GM12874 (cell line): ENCODE results near the gene MOCS1.

ENCODE experiments used
- TF ChIP-seq, protein P1 (sequence below): IDR thresholded peaks from 2 replicates; pipeline ENCODE4 v1.5.1; 2011; ENCODE audit warnings: low read depth, mild to moderate bottlenecking, control low read depth, low read length, moderate library complexity; ENCODE audit not compliant: insufficient read depth

The MOCS1 gene

DNA sequence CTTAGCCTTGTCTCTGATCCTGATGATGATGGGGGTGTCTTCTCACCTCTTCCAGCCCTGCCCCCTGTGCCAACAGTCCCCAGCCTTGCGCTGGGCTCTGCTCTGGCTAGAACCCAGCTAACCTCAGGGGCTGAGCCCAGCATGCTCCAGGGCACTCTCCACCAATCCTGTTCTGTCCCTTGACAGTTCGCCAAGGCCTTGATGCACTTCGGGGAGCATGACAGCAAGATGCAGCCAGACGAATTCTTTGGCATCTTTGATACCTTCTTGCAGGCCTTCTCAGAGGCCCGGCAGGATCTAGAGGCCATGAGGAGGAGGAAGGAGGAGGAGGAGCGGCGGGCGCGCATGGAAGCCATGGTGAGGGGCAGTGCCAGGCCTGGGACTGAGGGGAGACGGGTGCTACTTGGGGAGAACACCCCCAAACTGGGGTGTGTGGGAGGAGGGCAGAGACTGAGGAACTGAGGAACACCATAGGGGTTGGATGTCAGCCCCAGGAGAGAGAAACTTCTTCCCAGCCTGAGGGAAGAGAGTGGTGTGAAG, 33.1 kb downstream of the MOCS1 start:
- TF ChIP-seq, protein P1, sequence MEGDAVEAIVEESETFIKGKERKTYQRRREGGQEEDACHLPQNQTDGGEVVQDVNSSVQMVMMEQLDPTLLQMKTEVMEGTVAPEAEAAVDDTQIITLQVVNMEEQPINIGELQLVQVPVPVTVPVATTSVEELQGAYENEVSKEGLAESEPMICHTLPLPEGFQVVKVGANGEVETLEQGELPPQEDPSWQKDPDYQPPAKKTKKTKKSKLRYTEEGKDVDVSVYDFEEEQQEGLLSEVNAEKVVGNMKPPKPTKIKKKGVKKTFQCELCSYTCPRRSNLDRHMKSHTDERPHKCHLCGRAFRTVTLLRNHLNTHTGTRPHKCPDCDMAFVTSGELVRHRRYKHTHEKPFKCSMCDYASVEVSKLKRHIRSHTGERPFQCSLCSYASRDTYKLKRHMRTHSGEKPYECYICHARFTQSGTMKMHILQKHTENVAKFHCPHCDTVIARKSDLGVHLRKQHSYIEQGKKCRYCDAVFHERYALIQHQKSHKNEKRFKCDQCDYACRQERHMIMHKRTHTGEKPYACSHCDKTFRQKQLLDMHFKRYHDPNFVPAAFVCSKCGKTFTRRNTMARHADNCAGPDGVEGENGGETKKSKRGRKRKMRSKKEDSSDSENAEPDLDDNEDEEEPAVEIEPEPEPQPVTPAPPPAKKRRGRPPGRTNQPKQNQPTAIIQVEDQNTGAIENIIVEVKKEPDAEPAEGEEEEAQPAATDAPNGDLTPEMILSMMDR = no peak

DNA sequence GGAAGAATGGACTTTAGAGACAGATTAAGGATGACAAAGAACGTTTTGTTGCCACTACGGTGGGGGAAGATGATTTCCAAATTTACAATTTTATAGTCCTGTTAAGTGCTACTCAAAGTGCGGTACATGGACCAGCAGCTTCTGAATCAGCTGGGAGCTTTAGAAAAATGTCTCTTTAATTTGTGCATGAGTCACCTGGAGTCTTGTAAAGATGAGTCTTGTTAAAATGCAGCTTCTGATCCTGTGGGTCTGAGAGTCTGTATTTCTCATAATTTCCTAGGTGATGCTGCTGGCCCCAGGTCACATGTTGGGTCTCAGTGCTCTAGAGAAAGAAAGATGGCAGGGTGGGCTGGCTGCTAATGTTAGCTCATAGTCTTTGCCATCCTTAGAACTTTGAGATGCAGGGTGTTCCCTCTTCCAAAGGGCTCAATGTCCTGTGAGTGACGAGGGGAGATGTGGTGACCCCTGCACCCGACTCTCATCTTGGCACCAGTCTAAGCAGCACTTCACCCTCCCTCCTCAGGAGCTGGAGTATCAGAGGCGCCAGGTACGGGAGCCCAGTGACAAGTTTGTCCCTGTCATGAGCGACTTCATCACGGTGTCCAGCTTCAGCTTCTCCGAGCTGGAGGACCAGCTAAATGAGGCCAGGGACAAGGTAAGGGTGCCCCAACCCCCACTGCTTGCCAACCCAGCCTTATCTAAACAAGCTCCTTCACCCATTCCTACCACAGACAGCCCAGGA, 34.5 kb downstream of the MOCS1 start:
- TF ChIP-seq, protein P1 = no peak

DNA sequence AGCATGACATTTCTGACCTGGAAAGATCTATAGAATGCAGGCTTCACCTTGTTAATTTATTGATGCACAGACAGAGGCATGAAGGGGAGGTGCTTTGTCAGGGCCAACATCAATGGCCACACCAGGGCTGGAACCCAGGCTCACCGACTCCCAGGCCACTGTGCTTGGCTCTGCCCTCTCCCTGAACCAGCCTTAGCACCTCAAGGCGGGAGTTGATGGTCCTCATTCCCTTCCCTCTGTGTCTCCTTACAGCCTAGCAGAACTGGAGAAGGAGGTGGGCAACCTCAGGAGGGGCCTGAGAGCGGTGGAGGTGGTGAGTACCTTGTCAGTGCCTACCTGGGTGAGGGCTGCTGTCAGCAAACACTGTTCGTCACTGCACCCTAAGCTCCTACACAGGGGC, 35.6 kb downstream of the MOCS1 start:
- TF ChIP-seq, protein P1 = no peak

DNA sequence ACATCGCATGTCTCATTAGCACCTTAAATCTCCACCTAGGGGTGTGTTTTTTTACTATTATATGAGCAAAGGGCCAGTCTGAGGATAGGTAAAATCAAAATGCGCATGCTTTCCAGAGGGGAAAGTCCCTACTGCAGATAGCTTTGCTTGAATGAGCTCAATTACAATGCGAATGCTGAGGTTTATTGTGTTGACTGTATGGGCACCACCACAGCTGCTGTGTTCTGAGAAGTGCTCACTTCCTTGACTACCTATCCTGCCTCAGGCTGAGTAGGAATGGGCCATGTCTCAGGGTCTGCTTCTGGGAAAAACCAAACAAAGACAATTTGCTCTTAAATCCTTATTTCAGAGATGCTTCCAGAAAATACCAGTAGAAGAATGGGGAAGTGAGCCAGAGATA, 36.6 kb downstream of the MOCS1 start:
- TF ChIP-seq, protein P1 = no peak

DNA sequence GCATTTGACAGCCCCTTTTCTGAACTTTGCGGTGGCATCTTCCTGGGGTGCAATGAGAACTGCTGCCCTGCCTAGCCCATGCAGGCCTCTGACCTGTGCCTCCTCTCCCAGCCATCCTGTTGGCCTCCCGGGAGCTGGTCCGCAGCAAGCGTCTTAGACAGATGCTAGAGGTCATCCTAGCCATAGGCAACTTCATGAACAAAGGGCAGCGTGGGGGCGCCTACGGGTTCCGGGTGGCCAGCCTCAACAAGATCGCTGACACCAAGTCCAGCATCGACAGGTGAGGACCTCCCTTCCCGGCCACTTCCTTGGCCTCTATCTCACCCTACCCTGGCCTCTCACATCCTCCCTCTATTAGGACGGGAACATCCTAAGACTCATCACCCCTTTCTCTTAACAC, 37.6 kb downstream of the MOCS1 start:
- TF ChIP-seq, protein P1 = no peak

DNA sequence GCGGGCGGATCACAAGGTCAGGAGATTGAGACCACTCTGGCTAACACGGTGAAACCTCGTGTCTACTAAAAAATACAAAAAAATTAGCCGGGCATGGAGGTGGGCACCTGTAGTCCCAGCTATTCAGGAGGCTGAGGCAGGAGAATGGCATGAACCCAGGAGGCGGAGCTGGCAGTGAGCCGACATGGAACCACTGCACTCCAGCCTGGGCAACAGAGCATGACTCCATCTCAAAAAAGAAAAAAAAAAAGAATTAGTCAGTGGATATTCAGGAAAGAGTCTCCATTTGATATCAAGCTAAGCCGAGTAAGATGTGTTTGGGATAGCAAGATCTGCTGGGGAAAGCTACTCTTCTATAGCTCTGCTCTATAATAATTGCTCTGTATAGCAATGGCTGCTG, 41.0 kb downstream of the MOCS1 start:
- TF ChIP-seq, protein P1 = no peak

DNA sequence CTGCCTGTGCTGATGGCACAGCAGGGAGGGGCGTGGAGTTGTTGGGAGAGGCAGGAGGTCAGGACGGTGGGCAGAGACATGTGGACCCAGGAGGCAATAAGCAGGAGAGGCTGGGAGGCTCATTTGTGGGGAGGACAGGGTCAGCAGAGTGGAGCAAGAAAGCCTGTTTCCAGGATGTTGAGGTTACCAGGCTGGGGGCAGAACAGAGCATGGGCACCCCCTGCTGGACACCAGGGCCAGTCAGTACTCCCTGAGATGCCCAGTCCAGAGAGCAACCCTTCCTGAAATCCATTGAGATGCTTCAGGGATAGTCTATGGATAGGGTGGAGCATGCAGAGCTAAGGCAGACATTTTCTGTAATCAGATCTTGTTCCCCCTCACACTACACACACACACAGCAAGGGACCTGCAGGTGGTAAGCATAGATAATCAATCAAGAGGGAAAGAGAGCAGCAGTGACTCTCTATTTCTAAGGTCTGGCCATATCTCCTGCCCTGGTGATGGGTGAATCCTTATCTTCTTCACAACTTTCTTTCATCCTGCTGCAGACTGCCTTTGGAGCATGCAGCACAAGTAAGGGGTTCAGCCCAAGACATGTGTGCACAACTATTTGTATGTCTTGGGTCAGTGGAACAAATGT, 41.7 kb downstream of the MOCS1 start:
- TF ChIP-seq, protein P1 = peak; percentile 80
